Posterior vena cava (tissue), 2 donors: ENCODE data around the gene TMEM108. TPM values are rescaled to one million over a fixed set of nuclear protein-coding genes. Genes with fewer than 3 reads are reported as not detected.
"Not testable (repeated sequence)": the region's sequence is repeated elsewhere in the genome, so short reads cannot be mapped to it uniquely, and the experiment has no call there.

ENCODE experiments used
- DNase-seq: peaks from one replicate; pipeline ENCODE4 v3.0.0-alpha.2; 2020; ENCODE audit warnings: low spot score
- intact Hi-C, 2 donors: fragments of 100-400 bp; cut with DNase I; formaldehyde crosslinking; loops; one replicate each; pipeline versions ENCODE4 v1.14.1 to v1.14.2; 2022 to 2023
- long read RNA-seq, 2 donors: library from polyadenylated mRNA; unstranded; transcript quantifications; one replicate each; pipeline ENCODE4 v2.0.0, GENCODE V29; 2020 to 2021
- total RNA-seq, 2 donors: library from RNA; stranded (reverse); fragmentation: NEBNext Ultra II Directional; extraction: Animal tissue kit (Norgen Biotek cat#: 25700); gene quantifications; one replicate each; pipeline ENCODE4 v1.2.1, GENCODE V29; 2021
- donor health status: DM: yes; HTN: yes; CAD: no.
- donor health status: DM: yes; HTN: yes; CAD: no.

Gene TMEM108
- 1 to 10 TPM; 2.1 to 2.8 TPM for total RNA-seq
- long read RNA-seq, donor 1, result 0 reads
- long read RNA-seq, donor 2, partial matches to known transcripts, result 0 of 2 reads
- long read RNA-seq, donor 2, other reads (novel, unspliced or antisense), result 0 of 2 reads

- peak; percentile 91 for DNase-seq
- intact Hi-C loops, result no loop called here
These were observed at the start of gene TMEM108 for GRCh38 chr3:133038089-133038730. TMEM108 (plus strand) TSS chr3:133038391.

DNA sequence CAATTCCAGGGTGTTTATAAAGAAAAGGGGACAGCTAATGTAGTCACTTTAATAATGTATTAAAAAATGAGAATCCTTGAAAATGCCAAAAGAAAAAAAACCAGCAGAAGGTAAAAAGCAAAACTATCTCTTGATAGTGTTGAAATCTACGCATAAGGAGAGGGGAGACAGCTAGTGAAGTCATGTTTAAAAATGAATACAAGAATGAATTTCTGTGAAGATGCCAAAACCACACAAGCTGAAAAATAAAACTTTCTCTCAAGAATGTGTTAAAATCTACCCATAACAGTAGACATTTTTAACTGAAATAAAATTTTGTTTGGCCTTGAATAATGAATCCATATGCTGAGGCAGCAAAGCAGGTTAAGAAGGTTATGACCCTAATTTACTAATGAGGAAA lies 42.2 kb upstream of the TMEM108 start:
- intact Hi-C loops, result no loop called here
- DNase-seq, result no peak

GRCh38 chr3:132997404-132998185 lies 40.6 kb upstream of the TMEM108 start:
- intact Hi-C loops, result no loop called here

DNA sequence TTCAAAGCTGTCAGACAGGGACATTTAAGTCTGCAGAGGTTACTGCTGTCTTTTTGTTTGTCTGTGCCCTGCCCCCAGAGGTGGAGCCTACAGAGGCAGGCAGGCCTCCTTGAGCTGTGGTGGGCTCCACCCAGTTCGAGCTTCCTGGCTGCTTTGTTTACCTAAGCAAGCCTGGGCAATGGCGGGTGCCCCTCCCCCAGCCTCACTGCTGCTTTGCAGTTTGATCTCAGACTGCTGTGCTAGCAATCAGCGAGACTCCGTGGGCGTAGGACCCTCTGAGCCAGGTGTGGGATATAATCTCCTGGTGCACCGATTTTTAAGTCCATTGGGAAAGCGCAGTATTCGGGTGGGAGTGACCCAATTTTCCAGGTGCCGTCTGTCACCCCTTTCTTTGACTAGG lies 33.2 kb upstream of the TMEM108 start:
- DNase-seq, intact Hi-C loops: not testable (repeated sequence)

More at GRCh38 chr3:132997404-132998185, 40.6 kb upstream of the TMEM108 start:
- no peak for DNase-seq

GRCh38 chr3:133007601-133008000 lies 30.6 kb upstream of the TMEM108 start:
- intact Hi-C loops, result no loop called here
- DNase-seq, result no peak

DNA sequence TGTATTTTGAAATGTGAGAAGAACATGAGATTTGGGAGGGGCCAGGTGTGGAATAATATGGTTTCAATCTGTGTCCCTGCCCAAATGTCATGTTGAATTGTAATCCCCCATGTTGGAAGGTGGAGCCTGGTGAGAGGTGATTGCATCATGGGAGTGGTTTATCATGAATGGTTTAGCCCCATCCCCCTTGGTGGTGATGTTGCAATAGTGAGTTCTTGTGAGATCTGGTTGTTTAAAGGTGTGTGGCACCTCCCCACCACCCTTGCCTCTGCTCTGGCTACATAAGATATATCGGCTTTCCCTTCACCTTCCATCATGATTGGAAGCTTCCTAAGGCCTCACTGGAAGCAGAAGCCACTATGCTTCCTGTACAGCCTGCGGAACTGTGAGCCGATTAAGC lies 23.9 kb upstream of the TMEM108 start:
- intact Hi-C loops, result no loop called here
- DNase-seq, result no peak

DNA sequence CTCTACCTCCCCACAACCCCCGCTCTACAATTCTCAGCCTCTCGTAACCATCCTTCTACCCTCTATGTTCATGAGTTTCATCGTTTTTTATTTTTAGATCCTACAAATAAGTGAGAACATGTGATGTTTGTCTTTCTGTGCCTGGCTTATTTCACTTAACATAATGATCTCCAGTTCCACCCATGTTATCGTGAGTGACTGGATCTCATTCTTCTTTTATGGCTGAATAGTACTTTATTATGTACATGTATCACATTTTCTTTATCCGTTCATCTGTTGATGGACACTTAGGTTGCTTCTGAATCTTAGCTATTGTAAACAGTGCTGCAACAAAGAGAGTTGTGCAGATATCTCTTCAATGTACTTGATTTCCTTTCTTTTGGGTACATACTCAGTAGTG lies 22.6 kb upstream of the TMEM108 start:
- intact Hi-C loops, result not testable (repeated sequence)

DNA sequence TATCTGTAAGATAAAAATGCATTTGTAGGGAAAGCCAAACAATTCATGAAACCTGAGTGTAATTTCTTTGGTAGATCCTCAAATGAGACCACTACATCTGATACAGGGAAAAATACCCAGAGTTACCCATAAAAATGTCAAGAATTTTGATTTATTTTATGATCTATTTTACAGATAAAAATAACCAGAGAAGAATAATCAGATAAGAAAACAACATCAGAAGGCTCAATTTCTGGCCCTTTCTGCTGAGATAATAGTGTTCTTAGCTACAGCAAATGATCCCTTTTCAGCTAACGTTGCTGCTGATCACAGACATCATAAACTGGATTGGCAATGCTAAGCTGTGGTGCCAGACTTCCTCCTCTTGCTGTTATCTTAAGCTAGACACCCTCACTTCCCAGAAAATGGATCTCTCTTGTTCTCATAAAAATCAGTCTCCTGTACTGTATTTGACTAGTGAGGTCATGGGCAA lies 21.3 kb upstream of the TMEM108 start:
- DNase-seq, result no peak
- intact Hi-C loops, result no loop called here

More for the DNA sequence above, 22.6 kb upstream of the TMEM108 start:
- not testable (repeated sequence) for DNase-seq

GRCh38 chr3:133018921-133019320 lies 19.3 kb upstream of the TMEM108 start:
- intact Hi-C loops, result no loop called here
- DNase-seq, result no peak

DNA sequence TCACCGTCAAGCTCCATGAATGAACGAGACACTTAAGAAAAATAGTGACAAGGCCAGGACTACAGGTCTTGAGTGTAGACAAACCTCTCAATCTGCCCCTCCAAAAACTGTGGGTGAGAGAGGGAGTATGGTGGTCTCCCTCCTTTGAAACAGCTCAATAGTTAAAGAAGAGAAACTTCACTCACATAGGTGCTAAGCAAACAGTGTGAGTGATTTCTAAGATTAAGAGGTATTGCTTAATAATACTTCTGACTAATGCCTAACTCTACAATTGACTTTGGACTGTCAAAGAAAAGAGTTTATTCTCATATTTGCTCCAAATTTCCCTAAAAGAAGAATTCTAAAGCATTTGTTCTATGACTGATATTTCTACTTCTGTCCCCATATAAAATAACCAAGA lies 17.0 kb upstream of the TMEM108 start:
- no peak for DNase-seq
- intact Hi-C loops, result no loop called here

DNA sequence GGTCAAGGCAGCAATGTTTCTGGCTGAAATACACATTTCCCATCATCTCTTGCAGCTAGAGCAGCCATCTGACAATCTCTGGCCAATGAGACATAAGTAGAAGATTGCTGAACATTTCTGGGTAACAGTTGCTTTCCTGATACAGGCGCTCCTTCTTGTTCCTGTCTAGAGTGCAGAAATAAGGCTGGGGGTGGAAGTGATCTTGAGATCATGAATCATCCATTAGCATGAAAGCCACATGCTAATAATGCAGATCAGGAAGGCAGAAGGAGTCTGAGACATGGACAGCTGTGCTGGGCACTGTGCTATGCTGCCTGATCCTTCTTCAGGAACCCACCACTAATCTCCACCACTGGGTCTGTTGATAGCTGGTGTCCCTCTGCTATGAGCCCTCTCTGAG lies 14.8 kb upstream of the TMEM108 start:
- intact Hi-C loops, result no loop called here
- DNase-seq, result no peak

- intact Hi-C loops, result no loop called here
These were observed 12.6 kb upstream of the TMEM108 start for GRCh38 chr3:133025546-133025945.

DNA sequence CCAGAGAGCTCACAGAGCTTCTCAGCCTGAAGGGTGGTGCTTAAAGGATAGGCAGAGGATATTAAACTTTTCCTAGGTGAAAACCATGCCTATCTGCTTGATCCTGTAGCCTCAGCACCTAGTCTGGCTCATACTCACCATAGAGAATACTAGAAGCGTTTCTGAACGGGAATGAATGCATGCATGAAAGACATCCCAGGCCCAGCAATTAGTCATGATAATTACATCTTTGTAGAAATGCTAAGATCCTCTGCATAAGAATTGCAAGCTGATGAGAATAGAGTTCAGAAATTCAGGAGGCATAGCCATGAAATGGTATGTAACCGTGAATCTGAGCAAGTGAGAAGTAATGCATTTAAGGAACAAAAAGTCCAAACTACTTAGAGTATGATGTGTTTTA lies 5.9 kb upstream of the TMEM108 start:
- intact Hi-C loops, result no loop called here
- no peak for DNase-seq

More at GRCh38 chr3:133025546-133025945, 12.6 kb upstream of the TMEM108 start:
- DNase-seq, result no peak

DNA sequence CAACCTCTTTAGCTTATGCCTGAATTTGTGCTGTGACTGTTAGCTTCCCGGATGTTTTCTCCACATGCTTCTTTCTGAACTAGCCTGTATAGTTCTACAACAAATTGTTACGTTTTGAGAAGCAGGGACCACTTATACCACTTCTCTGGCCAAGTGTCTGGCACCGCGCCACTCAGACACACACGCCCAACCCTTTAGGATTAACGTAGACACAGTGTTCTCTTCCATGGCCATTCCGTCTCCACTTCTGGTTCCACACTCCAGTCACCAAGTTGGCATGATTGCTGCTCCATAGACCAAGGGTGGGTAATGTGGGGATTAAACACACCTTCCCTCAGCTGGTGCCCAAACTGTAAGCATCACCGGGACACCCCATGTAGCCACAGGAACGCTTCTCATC lies 755 bp upstream of the TMEM108 start:
- intact Hi-C loops, result no loop called here

DNA sequence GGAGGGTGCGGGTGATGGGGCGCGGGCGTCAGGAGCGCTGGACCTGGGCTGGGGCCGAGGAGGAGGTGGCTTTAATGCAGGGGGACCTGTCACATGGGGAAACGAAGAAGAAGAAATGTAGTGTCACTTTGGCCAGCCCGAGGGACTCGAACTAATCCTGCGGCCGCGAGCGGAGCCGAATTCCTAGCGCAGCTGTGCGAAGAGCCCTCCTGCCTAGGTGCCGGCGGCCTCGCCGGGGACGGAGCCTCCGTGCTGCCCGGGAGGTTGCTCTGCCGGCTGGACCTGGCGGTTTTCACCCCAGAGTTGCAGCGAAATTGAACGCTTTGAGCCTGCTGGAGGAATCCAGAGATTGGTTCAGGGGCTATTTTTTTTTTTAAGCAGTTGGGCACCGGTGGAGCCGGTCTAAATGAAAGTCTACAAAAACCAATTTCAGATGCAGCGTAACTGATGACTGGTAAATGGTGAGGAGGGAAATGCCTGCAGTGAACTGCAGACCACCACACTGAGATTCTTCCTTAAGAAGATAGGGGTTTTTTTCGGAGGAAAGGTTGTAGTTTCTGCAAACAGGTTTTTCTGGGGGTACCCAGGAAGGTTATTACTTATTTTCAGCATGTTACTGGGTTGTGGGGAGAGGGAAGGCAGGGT lies 662 bp downstream of the TMEM108 start:
- intact Hi-C loops, result no loop called here
- DNase-seq, result peak; percentile 79

More for the DNA sequence above, 755 bp upstream of the TMEM108 start:
- DNase-seq, result no peak

- peak; percentile 82 for DNase-seq
- intact Hi-C loops, result loop anchor here (5.0 kb wide), 2 partner anchors 336 to 341 kb away; no protein-coding TSS in a partner anchor
These were observed 2.7 kb downstream of the TMEM108 start for GRCh38 chr3:133040696-133041523.

DNA sequence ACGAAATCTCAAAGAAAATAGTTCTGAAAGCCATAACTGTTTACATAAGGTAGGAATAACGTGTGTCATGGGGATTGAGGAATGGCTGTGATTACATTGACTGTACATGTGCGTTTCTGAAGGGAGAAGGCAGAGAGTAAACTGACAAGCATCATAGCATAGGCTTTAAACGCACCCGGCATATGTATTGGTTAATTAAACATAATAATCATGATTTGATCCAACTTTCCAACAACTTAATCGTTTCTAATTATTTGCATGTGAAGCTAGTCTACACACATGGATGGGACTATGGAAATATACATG lies 3.3 kb downstream of the TMEM108 start:
- DNase-seq, result no peak
- intact Hi-C loops, result loop anchor here (5.0 kb wide), 2 partner anchors 336 to 341 kb away; no protein-coding TSS in a partner anchor

DNA sequence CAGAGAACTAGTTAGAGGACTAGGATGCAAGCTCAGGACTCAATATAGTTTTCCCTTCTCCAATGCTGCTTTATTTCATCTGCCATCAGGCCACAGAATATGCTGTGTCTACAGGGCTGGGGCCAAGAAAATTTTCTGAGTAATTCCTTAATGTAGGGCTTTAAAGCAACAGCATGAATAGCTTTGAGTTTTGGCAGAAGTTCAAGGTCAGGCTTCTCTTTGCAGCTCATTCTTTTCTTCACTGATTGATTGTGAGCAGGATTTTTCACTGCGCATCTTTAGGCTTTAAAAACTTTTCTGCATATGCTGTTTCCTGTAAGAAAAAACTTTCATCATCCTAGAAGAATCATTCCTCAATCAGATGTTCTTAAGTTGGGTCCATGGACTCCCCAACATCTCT lies 4.6 kb downstream of the TMEM108 start:
- intact Hi-C loops, result loop anchor here (5.0 kb wide), 2 partner anchors 335 to 340 kb away; no protein-coding TSS in a partner anchor

GRCh38 chr3:133047980-133048379 lies 9.8 kb downstream of the TMEM108 start:
- DNase-seq, result no peak
- intact Hi-C loops, result no loop called here

More for the DNA sequence above, 4.6 kb downstream of the TMEM108 start:
- DNase-seq, result no peak
